ENCODE measurements around the gene ZBTB34. TPM values are rescaled to one million over a fixed set of nuclear protein-coding genes. Genes with fewer than 3 reads are reported as not detected.
"Not testable (repeated sequence)": the region's sequence is repeated elsewhere in the genome, so short reads cannot be mapped to it uniquely, and the experiment has no call there.

Gene ZBTB34
- total RNA-seq, result 1 to 10 TPM; 4.0 to 8.2 (median 4.5) TPM

- Histone ChIP-seq H3K4me3 (peak within 1 kb of the TSS; percentile 80 to 94 (median 90)), H3K27ac (peak within 1 kb of the TSS; percentile 92 to 98 (median 96)), H3K9me3 (no peaks in the 10 kb centered on the region), H3K4me1 (peaks cover 13 to 51% (median 21%) of the 10 kb centered on the region in 3 donors), H3K27me3 (peaks cover 0 to 9% (median 0%) of the 10 kb centered on the region in 4 donors), H3K36me3 (peaks cover 0 to 18% (median 0%) of the 10 kb centered on the region in 3 donors)
- WGBS, 2 donors, result 0% methylated on average over 1 of the region's 67 CpGs; no CpG with 5 or more reads in 1 of the 2 donors
- peak; percentile 98 to 100 (median 99) for TF ChIP-seq CTCF (IDR thresholded peaks at IDR 0.05)
- no peak for TF ChIP-seq POLR2A (IDR thresholded peaks at IDR 0.05)
- intact Hi-C loops (cut with DNase I), result loop anchor here (10.0 kb wide), 1 partner anchor 55 kb away; the partner anchor contains the start of gene RALGPS1
- no peak for DNase-seq
These were observed at the start of gene ZBTB34 for GRCh38 chr9:126860077-126860756. ZBTB34 (plus strand) TSS chr9:126860639; CDS start chr9:126879400, 18,761 bp downstream.

- no peak overlapping the region for H3K4me3 ChIP-seq
- peaks cover 0 to 18% (median 0%) of the 10 kb centered on the region in 3 donors for H3K4me1 ChIP-seq
- peaks cover 0 to 93% (median 9%) of the 10 kb centered on the region in 3 donors for H3K36me3 ChIP-seq
- no peak for DNase-seq
- intact Hi-C loops (cut with DNase I), result no loop called here
- 94% methylated on average over 11 of the region's 11 CpGs for WGBS, 2 donors
- peaks cover 0 to 11% (median 0%) of the 10 kb centered on the region in 3 donors for H3K9me3 ChIP-seq
- no peak overlapping the region for H3K27ac ChIP-seq
- no peak for TF ChIP-seq CTCF (IDR thresholded peaks at IDR 0.05)
- no peak for TF ChIP-seq POLR2A (IDR thresholded peaks at IDR 0.05)
- no peaks in the 10 kb centered on the region for H3K27me3 ChIP-seq
These were observed 47.4 kb upstream of the ZBTB34 start for GRCh38 chr9:126813072-126813471.

GRCh38 chr9:126814091-126814490, 46.3 kb upstream of the ZBTB34 start:
- H3K36me3 ChIP-seq, result peaks cover 0 to 98% (median 9%) of the 10 kb centered on the region in 3 donors
- TF ChIP-seq CTCF (IDR thresholded peaks at IDR 0.05), result no peak
- TF ChIP-seq POLR2A (IDR thresholded peaks at IDR 0.05), result no peak
- no peak overlapping the region for H3K27ac ChIP-seq
- no peak for DNase-seq
- H3K4me1 ChIP-seq, result peaks cover 0 to 8% (median 0%) of the 10 kb centered on the region in 3 donors
- no peaks in the 10 kb centered on the region for H3K27me3 ChIP-seq
- H3K9me3 ChIP-seq, result peaks cover 0 to 21% (median 8%) of the 10 kb centered on the region in 3 donors
- H3K4me3 ChIP-seq, result no peak overlapping the region
- intact Hi-C loops (cut with DNase I), result no loop called here

GRCh38 chr9:126817615-126818014, 42.8 kb upstream of the ZBTB34 start:
- 94 to 95% methylated on average over 7 of the region's 7 CpGs for WGBS, 2 donors
- H3K4me1 ChIP-seq; H3K27ac ChIP-seq; H3K27me3 ChIP-seq; DNase-seq; H3K4me3 ChIP-seq; intact Hi-C loops (cut with DNase I): not testable (repeated sequence)
- peaks cover 0 to 91% (median 0%) of the 10 kb centered on the region in 3 donors for H3K36me3 ChIP-seq
- H3K9me3 ChIP-seq, result peaks cover 0 to 33% (median 8%) of the 10 kb centered on the region in 3 donors

- WGBS, 2 donors, result 95% methylated on average over 5 of the region's 5 CpGs
- intact Hi-C loops (cut with DNase I), result no loop called here
- peaks cover 0 to 91% (median 0%) of the 10 kb centered on the region in 3 donors for H3K36me3 ChIP-seq
These were observed 42.0 kb upstream of the ZBTB34 start for GRCh38 chr9:126818482-126818881.

More at GRCh38 chr9:126818482-126818881, 42.0 kb upstream of the ZBTB34 start:
- Histone ChIP-seq H3K9me3 (peaks cover 0 to 33% (median 8%) of the 10 kb centered on the region in 3 donors), H3K4me1 (peaks cover 0 to 13% (median 0%) of the 10 kb centered on the region in 3 donors), H3K27me3 (no peaks in the 10 kb centered on the region), H3K27ac (no peak overlapping the region), H3K4me3 (no peak overlapping the region)
- DNase-seq, result no peak
- no peak for TF ChIP-seq POLR2A (IDR thresholded peaks at IDR 0.05)
- TF ChIP-seq CTCF (IDR thresholded peaks at IDR 0.05), result no peak
